H1 (cell line): Measurements from ENCODE around the gene UBTD2. TPM values are rescaled to one million over a fixed set of nuclear protein-coding genes. Genes with fewer than 3 reads are reported as not detected.

Experiments used
- CTCF ChIA-PET: fragments of 300-600 bp; sonication (Branson Sonifier 250); formaldehyde crosslinking; loops from one replicate; lab custom pipeline; 2021; ENCODE audit not compliant: partially characterized antibody; lab: Charles Lee
- POLR2A ChIA-PET: fragments of 300-600 bp; sonication (Branson Sonifier 250); formaldehyde crosslinking; loops from one replicate; lab custom pipeline; 2021; ENCODE audit warnings: inconsistent platforms; ENCODE audit not compliant: partially characterized antibody; lab: Charles Lee
- DNase-seq, 2 experiments: peaks; one replicate each; pipeline versions ENCODE4 v3.0.0 to v3.0.0-alpha.2; 2010 to 2022; ENCODE audit warnings: low spot score in 2 of 2, low read depth in 1 of 2, mixed read lengths in 1 of 2
- FAIRE-seq: peaks from 2 replicates; lab custom pipeline; 2011; peaks lifted over from hg19 to GRCh38; lab: Jason Lieb, UNC
- H2AFZ ChIP-seq: 2 replicates; pipeline ENCODE4 v1.8.1; 2012; ENCODE audit warnings: low read length, inconsistent platforms
- H2AK5ac ChIP-seq: 2 replicates; pipeline ENCODE4 v1.6.1; 2013; ENCODE audit warnings: low read depth, low read length
- H2BK120ac ChIP-seq: replicated peaks from 2 replicates; pipeline ENCODE3; 2013; ENCODE audit warnings: low read depth, low read length, inconsistent platforms
- H2BK12ac ChIP-seq: 2 replicates; pipeline ENCODE4 v1.6.1; 2013; ENCODE audit warnings: low read depth, low read length
- H2BK15ac ChIP-seq: 2 replicates; pipeline ENCODE4 v1.6.1; 2013; ENCODE audit warnings: low read length
- H2BK20ac ChIP-seq: 2 replicates; pipeline ENCODE4 v1.6.1; 2013; ENCODE audit warnings: low read length
- H2BK5ac ChIP-seq: 2 replicates; pipeline ENCODE4 v1.6.1; 2013; ENCODE audit warnings: low read depth, low read length
- H3K14ac ChIP-seq: 2 replicates; pipeline ENCODE4 v1.6.1; 2013; ENCODE audit warnings: inconsistent platforms; ENCODE audit not compliant: insufficient read length
- H3K18ac ChIP-seq: 2 replicates; pipeline ENCODE4 v1.6.1; 2013; ENCODE audit warnings: low read length; ENCODE audit errors: extremely low read depth
- H3K23ac ChIP-seq: 2 replicates; pipeline ENCODE4 v1.6.1; 2013; ENCODE audit warnings: inconsistent platforms; ENCODE audit not compliant: insufficient read length
- H3K23me2 ChIP-seq: 2 replicates; pipeline ENCODE4 v1.6.1; 2013; ENCODE audit warnings: low read depth, low read length
- H3K27ac ChIP-seq: 2 replicates; pipeline ENCODE4 v1.6.1; 2011; ENCODE audit warnings: low read depth, low read length, inconsistent platforms
- H3K27me3 ChIP-seq, 4 experiments: replicated peaks in 1 of 4; 1 replicate in 1 of 4; 2 replicates in 3 of 4; pipeline versions ENCODE4 v1.6.1 to v1.8.1; 2011 to 2013; ENCODE audit warnings: low read length in 3 of 4, mild to moderate bottlenecking in 3 of 4, inconsistent platforms in 2 of 4, mixed read lengths in 2 of 4, moderate library complexity in 1 of 4; ENCODE audit not compliant: control insufficient read depth in 3 of 4, insufficient read depth in 3 of 4; ENCODE audit errors: extremely low read depth in 1 of 4
- H3K36me3 ChIP-seq, 4 experiments: 2 replicates each; pipeline versions ENCODE4 v1.6.1 to v1.8.1; 2011 to 2013; ENCODE audit warnings: mild to moderate bottlenecking in 4 of 4, low read length in 3 of 4, moderate library complexity in 2 of 4, control low read depth in 1 of 4, inconsistent platforms in 1 of 4; ENCODE audit not compliant: insufficient read depth in 4 of 4, control insufficient read depth in 2 of 4
- H3K4ac ChIP-seq: replicated peaks from 2 replicates; pipeline ENCODE3; 2013; ENCODE audit warnings: low read length, low read depth, mixed read lengths, inconsistent platforms; ENCODE audit not compliant: insufficient read length
- H3K4me1 ChIP-seq, 4 experiments: replicated peaks in 1 of 4; 1 replicate in 1 of 4; 2 replicates in 3 of 4; pipeline versions ENCODE4 v1.6.1 to v1.8.1; 2011 to 2013; ENCODE audit warnings: low read length in 3 of 4, inconsistent platforms in 2 of 4, mixed read lengths in 1 of 4; ENCODE audit not compliant: insufficient read depth in 4 of 4, control insufficient read depth in 3 of 4
- H3K4me2 ChIP-seq, 2 experiments: 2 replicates each; pipeline versions ENCODE4 v1.6.1 to v1.8.1; 2011 to 2013; ENCODE audit warnings: low read depth in 2 of 2, low read length in 2 of 2, control low read depth in 1 of 2, inconsistent platforms in 1 of 2, mild to moderate bottlenecking in 1 of 2; ENCODE audit not compliant: insufficient read depth in 1 of 2
- H3K4me3 ChIP-seq, 4 experiments: fragments of 200-600, 300-600 bp in 1 of 4; sonication (generic), shearing (Covaris generic), sonication (Bioruptor Twin) in 1 of 4; 2 replicates each; pipeline versions ENCODE4 v1.5.1 to v1.8.1; 2011 to 2016; ENCODE audit warnings: low read length in 4 of 4, low read depth in 3 of 4, control low read depth in 2 of 4, inconsistent platforms in 2 of 4, mild to moderate bottlenecking in 2 of 4, mixed read lengths in 1 of 4, moderate library complexity in 1 of 4; ENCODE audit not compliant: insufficient read depth in 2 of 4; ENCODE audit errors: extremely low read depth in 1 of 4
- H3K56ac ChIP-seq: replicated peaks from 2 replicates; pipeline ENCODE3; 2013; ENCODE audit warnings: low read depth, mild to moderate bottlenecking, mixed read lengths, low read length, inconsistent platforms; ENCODE audit not compliant: insufficient read length
- H3K79me1 ChIP-seq: 2 replicates; pipeline ENCODE4 v1.6.1; 2013; ENCODE audit warnings: low read depth, low read length, control low read depth
- H3K79me2 ChIP-seq, 2 experiments: 2 replicates each; pipeline versions ENCODE4 v1.6.1 to v1.8.1; 2012 to 2013; ENCODE audit warnings: low read length in 2 of 2, mild to moderate bottlenecking in 2 of 2, inconsistent platforms in 1 of 2; ENCODE audit not compliant: insufficient read depth in 2 of 2, control insufficient read depth in 1 of 2
- H3K9ac ChIP-seq, 4 experiments: replicated peaks in 1 of 4; 1 replicate in 1 of 4; 2 replicates in 3 of 4; pipeline versions ENCODE4 v1.6.1 to v1.8.1; 2011 to 2013; ENCODE audit warnings: low read depth in 3 of 4, low read length in 3 of 4, control low read depth in 2 of 4, mild to moderate bottlenecking in 2 of 4, moderate library complexity in 2 of 4, inconsistent platforms in 1 of 4; ENCODE audit errors: extremely low read depth in 1 of 4
- H3K9me3 ChIP-seq, 2 experiments: 2 replicates each; pipeline versions ENCODE4 v1.6.1 to v1.8.1; 2012 to 2013; ENCODE audit warnings: mild to moderate bottlenecking in 2 of 2, moderate library complexity in 2 of 2, control low read depth in 1 of 2, inconsistent platforms in 1 of 2, low read depth in 1 of 2, low read length in 1 of 2, mixed read lengths in 1 of 2; ENCODE audit not compliant: insufficient read depth in 2 of 2
- H4K20me1 ChIP-seq, 2 experiments: replicated peaks in 1 of 2; 2 replicates each; pipeline versions ENCODE3 to v1.8.1; 2011 to 2013; ENCODE audit warnings: inconsistent platforms in 2 of 2, low read length in 2 of 2, mild to moderate bottlenecking in 1 of 2; ENCODE audit not compliant: insufficient read depth in 2 of 2, control insufficient read depth in 1 of 2
- H4K5ac ChIP-seq: 2 replicates; pipeline ENCODE4 v1.6.1; 2013; ENCODE audit warnings: low read length, low read depth, mixed read lengths, inconsistent platforms; ENCODE audit not compliant: insufficient read length
- H4K8ac ChIP-seq: 2 replicates; pipeline ENCODE4 v1.8.0; 2013; ENCODE audit warnings: mild to moderate bottlenecking, moderate library complexity, low read length, inconsistent platforms; ENCODE audit not compliant: insufficient read depth; ENCODE audit errors: extremely low read depth
- H4K91ac ChIP-seq: replicated peaks from 2 replicates; pipeline ENCODE3; 2013; ENCODE audit warnings: low read length, mixed read lengths, inconsistent platforms; ENCODE audit not compliant: insufficient read length
- PHF8 ChIP-seq: fragments of 200-600 bp; sonication (generic); conservative IDR thresholded peaks from 2 replicates; pipeline ENCODE4 v1.7.1; 2012; ENCODE audit warnings: low read depth, mild to moderate bottlenecking, inconsistent platforms, low read length, moderate library complexity
- WGBS, 2 experiments: shearing (Covaris generic) in 1 of 2; methylation state at CpG; one replicate each; pipeline versions ENCODE4 v1.1.6 to v1.1.7; 2013 to 2015; ENCODE audit warnings: low lambda C conversion rate in 2 of 2, mixed read lengths in 2 of 2, inconsistent platforms in 1 of 2, low coverage in 1 of 2, missing lambda C conversion rate in 1 of 2; ENCODE audit not compliant: insufficient replicate concordance in 2 of 2, insufficient coverage in 1 of 2, insufficient read length in 1 of 2; ENCODE audit errors: extremely low coverage in 1 of 2, missing lambda C conversion rate in 1 of 2; 5-methylcytosine and 5-hydroxymethylcytosine counted together
- polyA plus RNA-seq, 7 experiments: library from polyadenylated mRNA; depleted of rRNA in 3 of 7; stranded (reverse) in 5 of 7; unstranded in 2 of 7; fragments of >200 nt in 5 of 7; fragments of 200-250 nt in 2 of 7; gene quantifications; 1 replicate in 5 of 7; 2 replicates in 1 of 7; 4 replicates in 1 of 7; pipeline versions ENCODE4 v1.2.1 to v1.2.3, GENCODE V29; 2011 to 2013; ENCODE audit warnings: missing spikeins in 2 of 7, mixed read lengths in 2 of 7
- total RNA-seq: library from RNA; stranded (reverse); fragmentation: NEBNext Ultra II Directional; extraction: Animal tissue kit (Norgen Biotek cat#: 25700); gene quantifications from 2 replicates; pipeline ENCODE4 v1.2.1, GENCODE V29; 2021

The UBTD2 gene
- total and polyA plus RNA-seq, 2 of the 8 experiments (the other 6 are each of a cell fraction or from before 2014, with no cell fraction given) = 14.5 to 39.2 TPM

DNA sequence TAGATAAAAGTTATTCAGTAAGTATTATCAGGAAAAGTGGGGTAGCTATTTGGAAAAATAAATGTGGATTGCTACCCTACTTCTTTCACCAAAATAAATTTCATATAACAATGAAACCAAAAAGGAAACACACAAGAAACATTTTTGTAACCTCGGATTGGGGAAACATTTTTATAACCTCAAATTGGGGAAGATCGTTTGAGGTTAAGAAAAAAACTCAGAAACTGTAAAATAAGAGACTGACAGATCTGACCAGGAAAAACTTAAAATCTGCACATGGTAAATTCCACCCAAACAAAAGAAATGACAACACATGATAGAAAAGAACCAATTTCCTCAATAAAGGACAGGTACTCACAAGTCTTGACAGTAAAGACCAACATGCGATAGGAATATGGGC is 76.1 kb downstream of the UBTD2 start:
- CTCF ChIA-PET = interaction anchor here (0.6 kb wide), 1 partner anchor 87 kb away, joined by 3 read pairs; no protein-coding TSS in a partner anchor
- H2BK5ac ChIP-seq = no peak overlapping the region
- H3K4ac ChIP-seq = no peak overlapping the region
- no peak overlapping the region for H3K18ac ChIP-seq
- no peak for TF ChIP-seq PHF8
- TF ChIP-seq, all 59 proteins: peak for 0
- H2AK5ac ChIP-seq = no peak overlapping the region
- peaks cover 5 to 24% (median 14%) of the 10 kb centered on the region in 4 experiments; a peak in 7 of 8 replicates for H3K36me3 ChIP-seq
- H4K8ac ChIP-seq = no peak overlapping the region
- no peaks in the 10 kb centered on the region for H3K23me2 ChIP-seq
- H4K20me1 ChIP-seq = no peaks in the 10 kb centered on the region
- no peak overlapping the region for H2BK12ac ChIP-seq
- H2AFZ ChIP-seq = no peak overlapping the region
- no peaks in the 10 kb centered on the region for H3K9me3 ChIP-seq
- H3K56ac ChIP-seq = no peak overlapping the region
- H3K4me1 ChIP-seq = no peaks in the 10 kb centered on the region
- no peak overlapping the region for H3K27ac ChIP-seq
- H3K27me3 ChIP-seq = no peaks in the 10 kb centered on the region
- peak; percentile 36 for FAIRE-seq
- no peak overlapping the region for H2BK120ac ChIP-seq
- no peak for DNase-seq
- no peak overlapping the region for H3K4me3 ChIP-seq
- POLR2A ChIA-PET = no interaction called here
- no peak overlapping the region for H4K5ac ChIP-seq
- no peak overlapping the region for H4K91ac ChIP-seq
- 0 out of 4 replicates have a peak, but pooled peaks cover 0 to 2% of the 10 kb centered on the region in 2 experiments for H3K79me2 ChIP-seq
- H3K4me2 ChIP-seq = no peak overlapping the region
- WGBS, 2 experiments = 93% methylated on average over 3 of the region's 3 CpGs; no CpG with 5 or more reads in 1 of the 2 experiments
- H2BK15ac ChIP-seq = no peak overlapping the region
- no peak overlapping the region for H2BK20ac ChIP-seq
- no peaks in the 10 kb centered on the region for H3K79me1 ChIP-seq
- no peak overlapping the region for H3K23ac ChIP-seq
- H3K9ac ChIP-seq = no peak overlapping the region
- H3K14ac ChIP-seq = no peak overlapping the region
